OCI-LY1 (cell line): ENCODE results near the gene CDH4.

Experiments
- H2AFZ ChIP-seq: fragments of 200-600 bp; sonication (generic), shearing (Covaris generic); 2 replicates; pipeline ENCODE4 v1.6.0; 2014; ENCODE audit warnings: antibody characterized with exemption, mild to moderate bottlenecking, low read length
- H3F3A ChIP-seq: fragments of 200-600 bp; sonication (generic), shearing (Covaris generic); 2 replicates; pipeline ENCODE4 v1.6.0; 2014; ENCODE audit warnings: mild to moderate bottlenecking, antibody characterized with exemption, low read length, moderate library complexity; ENCODE audit not compliant: insufficient read depth
- H3K27ac ChIP-seq: fragments of 200-600 bp; sonication (generic); 2 replicates; pipeline ENCODE4 v1.5.1; 2014; ENCODE audit warnings: low read length, mixed run types, mild to moderate bottlenecking, low read depth; ENCODE audit not compliant: poor library complexity, severe bottlenecking
- H3K27me3 ChIP-seq: fragments of 200-600 bp; sonication (generic); 2 replicates; pipeline ENCODE4 v1.6.0; 2014; ENCODE audit warnings: antibody characterized with exemption, mild to moderate bottlenecking, low read length, moderate library complexity; ENCODE audit not compliant: insufficient read depth
- H3K36me3 ChIP-seq: fragments of 200-600 bp; sonication (generic); 2 replicates; pipeline ENCODE4 v1.6.1; 2014; ENCODE audit warnings: mild to moderate bottlenecking, antibody characterized with exemption, low read length, moderate library complexity, mixed read lengths; ENCODE audit not compliant: insufficient read depth
- H3K4me1 ChIP-seq: fragments of 200-600 bp; sonication (generic); 2 replicates; pipeline ENCODE4 v1.5.1; 2014; ENCODE audit warnings: mild to moderate bottlenecking, low read length, moderate library complexity; ENCODE audit not compliant: insufficient read depth, severe bottlenecking
- H3K4me2 ChIP-seq: fragments of 200-600 bp; sonication (generic), shearing (Covaris generic); 2 replicates; pipeline ENCODE4 v1.6.1; 2014; ENCODE audit warnings: low read length
- H3K4me3 ChIP-seq: fragments of 200-600 bp; sonication (generic); 2 replicates; pipeline ENCODE4 v1.5.1; 2014; ENCODE audit warnings: low read length, low read depth, mild to moderate bottlenecking, mixed read lengths; ENCODE audit not compliant: poor library complexity, severe bottlenecking
- H3K79me2 ChIP-seq: fragments of 200-600 bp; shearing (Covaris generic); 2 replicates; pipeline ENCODE4 v1.6.1; 2016; ENCODE audit warnings: mixed run types, low read length, mixed read lengths; ENCODE audit not compliant: insufficient read depth
- H3K9ac ChIP-seq: fragments of 200-600 bp; sonication (generic), shearing (Covaris generic); 2 replicates; pipeline ENCODE4 v1.6.1; 2014; ENCODE audit warnings: mild to moderate bottlenecking, low read length, mixed read lengths
- H3K9me2 ChIP-seq: fragments of 200-600 bp; sonication (generic), shearing (Covaris generic); 2 replicates; pipeline ENCODE4 v1.6.1; 2014; ENCODE audit warnings: low read depth, mild to moderate bottlenecking, low read length, mixed read lengths
- H3K9me3 ChIP-seq: fragments of 200-600 bp; shearing (Covaris generic); 2 replicates; pipeline ENCODE4 v1.6.1; 2014; ENCODE audit warnings: low read length, mixed read lengths
- H4K20me1 ChIP-seq: fragments of 200-600 bp; sonication (generic), shearing (Covaris generic); 2 replicates; pipeline ENCODE4 v1.6.0; 2016; ENCODE audit warnings: mild to moderate bottlenecking, low read length; ENCODE audit not compliant: insufficient read depth
- CTCF ChIP-seq: fragments of 200-600 bp; sonication (generic), shearing (Covaris generic); IDR thresholded peaks from 2 replicates; pipeline ENCODE4 v1.5.1; 2017; ENCODE audit warnings: mild to moderate bottlenecking, antibody characterized with exemption, low read length, moderate library complexity, mixed read lengths
- EZH2 ChIP-seq: fragments of 200-600 bp; sonication (generic), shearing (Covaris generic); IDR thresholded peaks from 2 replicates; pipeline ENCODE4 v1.8.0; 2017; ENCODE audit warnings: borderline replicate concordance, mixed run types, mild to moderate bottlenecking, antibody characterized with exemption, low read length, moderate library complexity, mixed read lengths

Gene CDH4

GRCh38 chr20:61562897-61563504, 310.9 kb downstream of the CDH4 start:
- H3K9me3 ChIP-seq: no peaks in the 10 kb centered on the region
- H3K4me1 ChIP-seq: no peaks in the 10 kb centered on the region
- TF ChIP-seq CTCF (no peak), EZH2 (no peak)
- no peaks in the 10 kb centered on the region for H3K9me2 ChIP-seq
- no peak overlapping the region for H3K27ac ChIP-seq
- no peaks in the 10 kb centered on the region for H3K79me2 ChIP-seq
- no peaks in the 10 kb centered on the region for H3K27me3 ChIP-seq
- H4K20me1 ChIP-seq: no peaks in the 10 kb centered on the region
- no peaks in the 10 kb centered on the region for H3K36me3 ChIP-seq
- H3K9ac ChIP-seq: no peak overlapping the region
- H3K4me2 ChIP-seq: no peak overlapping the region
- H2AFZ ChIP-seq: no peak overlapping the region
- H3K4me3 ChIP-seq: no peak overlapping the region
- H3F3A ChIP-seq: no peaks in the 10 kb centered on the region

- no peaks in the 10 kb centered on the region for H4K20me1 ChIP-seq
- no peaks in the 10 kb centered on the region for H3K27me3 ChIP-seq
- H3K36me3 ChIP-seq: no peaks in the 10 kb centered on the region
- no peak for TF ChIP-seq EZH2
- H3F3A ChIP-seq: no peaks in the 10 kb centered on the region
- no peak overlapping the region for H2AFZ ChIP-seq
- no peaks in the 10 kb centered on the region for H3K4me1 ChIP-seq
- H3K9me2 ChIP-seq: no peaks in the 10 kb centered on the region
- H3K4me3 ChIP-seq: no peak overlapping the region
- H3K4me2 ChIP-seq: no peak overlapping the region
- no peak overlapping the region for H3K27ac ChIP-seq
- H3K79me2 ChIP-seq: no peaks in the 10 kb centered on the region
- H3K9ac ChIP-seq: no peak overlapping the region
- no peaks in the 10 kb centered on the region for H3K9me3 ChIP-seq
Observed at GRCh38 chr20:61564628-61565027, 312.6 kb downstream of the CDH4 start.

DNA sequence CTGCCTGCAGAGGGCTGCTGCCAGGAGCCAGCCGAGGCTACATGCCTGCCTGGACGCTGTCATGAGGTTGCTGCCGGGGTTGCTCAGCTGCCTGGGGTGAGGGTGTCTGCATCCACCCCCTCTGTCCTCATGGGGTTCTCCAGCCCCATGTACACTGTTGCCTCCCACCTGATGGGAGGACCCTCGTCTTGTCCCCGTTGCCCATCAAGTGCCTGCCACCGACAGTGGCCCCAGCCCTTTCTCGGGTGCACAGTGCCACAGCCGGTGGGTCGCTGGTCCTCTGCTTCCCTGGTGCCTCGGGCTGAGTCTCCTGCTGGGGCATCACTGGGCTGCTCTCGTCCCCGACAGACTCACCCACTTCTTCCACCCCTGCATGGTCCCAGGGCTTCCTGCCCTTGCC, 313.7 kb downstream of the CDH4 start:
- H3K79me2 ChIP-seq: no peaks in the 10 kb centered on the region
- H3K9me3 ChIP-seq: no peaks in the 10 kb centered on the region
- no peak overlapping the region for H2AFZ ChIP-seq
- TF ChIP-seq CTCF: no peak
- TF ChIP-seq EZH2: no peak
- H3K27ac ChIP-seq: no peak overlapping the region
- no peak overlapping the region for H3K4me3 ChIP-seq
- H3K9me2 ChIP-seq: no peaks in the 10 kb centered on the region
- H3F3A ChIP-seq: no peaks in the 10 kb centered on the region
- H3K9ac ChIP-seq: no peak overlapping the region
- H3K4me1 ChIP-seq: no peaks in the 10 kb centered on the region
- H3K36me3 ChIP-seq: no peaks in the 10 kb centered on the region
- H4K20me1 ChIP-seq: no peaks in the 10 kb centered on the region
- no peak overlapping the region for H3K4me2 ChIP-seq
- no peaks in the 10 kb centered on the region for H3K27me3 ChIP-seq

- Histone ChIP-seq H3K4me2 (no peak overlapping the region), H3F3A (no peaks in the 10 kb centered on the region), H3K9me2 (no peaks in the 10 kb centered on the region), H3K9ac (no peak overlapping the region), H4K20me1 (no peaks in the 10 kb centered on the region), H3K4me3 (no peak overlapping the region), H3K9me3 (no peaks in the 10 kb centered on the region), H3K79me2 (no peaks in the 10 kb centered on the region), H3K36me3 (no peaks in the 10 kb centered on the region), H2AFZ (no peak overlapping the region), H3K27me3 (no peaks in the 10 kb centered on the region), H3K27ac (no peak overlapping the region), H3K4me1 (no peaks in the 10 kb centered on the region)
- no peak for TF ChIP-seq CTCF
- TF ChIP-seq EZH2: no peak
Observed at GRCh38 chr20:61566691-61567090, 314.6 kb downstream of the CDH4 start.
